Aorta (tissue), 5 donors: ENCODE data around the gene CASR. TPM values are rescaled to one million over a fixed set of nuclear protein-coding genes. Genes with fewer than 3 reads are reported as not detected.
A peak's percentile ranks its signal among the peaks of the same experiment; 100 is the strongest.
"Not testable (repeated sequence)": the region's sequence is repeated elsewhere in the genome, so short reads cannot be mapped to it uniquely, and the experiment has no call there.

Experiments
- ATAC-seq: fragments of 200-7000 bp; cut with Tn5 transposase; one replicate; pipeline ENCODE4 v1.9.1; 2022; ENCODE audit warnings: moderate library complexity; ENCODE audit not compliant: low FRiP score
- DNase-seq, 2 donors: peaks; one replicate each; pipeline ENCODE4 v3.0.0-alpha.2; 2020
- H3K27ac ChIP-seq, 2 donors: one replicate each; pipeline ENCODE4 v1.5.1; 2013; ENCODE audit warnings: low read length in 2 of 2, mild to moderate bottlenecking in 2 of 2, moderate library complexity in 2 of 2, control low read depth in 1 of 2, inconsistent platforms in 1 of 2, low read depth in 1 of 2
- H3K27me3 ChIP-seq, 2 donors: one replicate each; pipeline ENCODE4 v1.6.1; 2013; ENCODE audit warnings: control low read depth in 1 of 2, low read length in 1 of 2, mild to moderate bottlenecking in 1 of 2, moderate library complexity in 1 of 2; ENCODE audit not compliant: insufficient read depth in 2 of 2, control insufficient read depth in 1 of 2
- H3K36me3 ChIP-seq, 2 donors: one replicate each; pipeline ENCODE4 v1.6.1; 2013; ENCODE audit warnings: control low read depth in 1 of 2, low read length in 1 of 2, mild to moderate bottlenecking in 1 of 2; ENCODE audit not compliant: insufficient read depth in 2 of 2, control insufficient read depth in 1 of 2
- H3K4me1 ChIP-seq, 2 donors: one replicate each; pipeline ENCODE4 v1.6.1; 2013; ENCODE audit warnings: low read length in 2 of 2, control low read depth in 1 of 2, mild to moderate bottlenecking in 1 of 2, moderate library complexity in 1 of 2; ENCODE audit not compliant: insufficient read depth in 2 of 2, control insufficient read depth in 1 of 2
- H3K4me3 ChIP-seq, 2 donors: one replicate each; pipeline ENCODE4 v1.5.1; 2013; ENCODE audit warnings: low read length in 2 of 2, control low read depth in 1 of 2, mild to moderate bottlenecking in 1 of 2
- H3K9me3 ChIP-seq: one replicate; pipeline ENCODE4 v1.6.1; 2013; ENCODE audit warnings: mild to moderate bottlenecking, low read length; ENCODE audit not compliant: control insufficient read depth
- WGBS, 2 donors: extraction: QIAGEN DNeasy Blood & Tissue Kit; methylation state at CpG; one replicate each; pipeline ENCODE4 v1.1.7; 2013; 5-methylcytosine and 5-hydroxymethylcytosine counted together
- intact Hi-C, 2 donors: fragments of 100-400 bp; cut with DNase I; formaldehyde crosslinking; loops; one replicate each; pipeline versions ENCODE4 v1.14.2 to v1.15.0; 2022
- long read RNA-seq, 2 donors: library from polyadenylated mRNA; unstranded; transcript quantifications; one replicate each; pipeline ENCODE4 v2.0.0, GENCODE V29; 2020 to 2021
- polyA plus RNA-seq, 2 donors: library from polyadenylated mRNA; stranded (reverse); fragments of 200-250 nt; gene quantifications; one replicate each; pipeline ENCODE4 v1.2.3, GENCODE V29; 2013
- total RNA-seq, 2 donors: library from RNA; stranded (reverse); fragmentation: NEBNext Ultra II Directional; extraction: Animal tissue kit (Norgen Biotek cat#: 25700); gene quantifications; one replicate each; pipeline ENCODE4 v1.2.1, GENCODE V29; 2021
- donor health status: healthy with polysubstance abuse.
- donor health status: Bipolar disorder and iron deficiency.
- donor health status: DM: no; HTN: no; CAD: no.
- donor health status: DM: no; HTN: no; CAD: no.
- donor health status: DM: yes; HTN: yes; CAD: no.

CASR gene, protein sequence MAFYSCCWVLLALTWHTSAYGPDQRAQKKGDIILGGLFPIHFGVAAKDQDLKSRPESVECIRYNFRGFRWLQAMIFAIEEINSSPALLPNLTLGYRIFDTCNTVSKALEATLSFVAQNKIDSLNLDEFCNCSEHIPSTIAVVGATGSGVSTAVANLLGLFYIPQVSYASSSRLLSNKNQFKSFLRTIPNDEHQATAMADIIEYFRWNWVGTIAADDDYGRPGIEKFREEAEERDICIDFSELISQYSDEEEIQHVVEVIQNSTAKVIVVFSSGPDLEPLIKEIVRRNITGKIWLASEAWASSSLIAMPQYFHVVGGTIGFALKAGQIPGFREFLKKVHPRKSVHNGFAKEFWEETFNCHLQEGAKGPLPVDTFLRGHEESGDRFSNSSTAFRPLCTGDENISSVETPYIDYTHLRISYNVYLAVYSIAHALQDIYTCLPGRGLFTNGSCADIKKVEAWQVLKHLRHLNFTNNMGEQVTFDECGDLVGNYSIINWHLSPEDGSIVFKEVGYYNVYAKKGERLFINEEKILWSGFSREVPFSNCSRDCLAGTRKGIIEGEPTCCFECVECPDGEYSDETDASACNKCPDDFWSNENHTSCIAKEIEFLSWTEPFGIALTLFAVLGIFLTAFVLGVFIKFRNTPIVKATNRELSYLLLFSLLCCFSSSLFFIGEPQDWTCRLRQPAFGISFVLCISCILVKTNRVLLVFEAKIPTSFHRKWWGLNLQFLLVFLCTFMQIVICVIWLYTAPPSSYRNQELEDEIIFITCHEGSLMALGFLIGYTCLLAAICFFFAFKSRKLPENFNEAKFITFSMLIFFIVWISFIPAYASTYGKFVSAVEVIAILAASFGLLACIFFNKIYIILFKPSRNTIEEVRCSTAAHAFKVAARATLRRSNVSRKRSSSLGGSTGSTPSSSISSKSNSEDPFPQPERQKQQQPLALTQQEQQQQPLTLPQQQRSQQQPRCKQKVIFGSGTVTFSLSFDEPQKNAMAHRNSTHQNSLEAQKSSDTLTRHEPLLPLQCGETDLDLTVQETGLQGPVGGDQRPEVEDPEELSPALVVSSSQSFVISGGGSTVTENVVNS
- total RNA-seq (not detected), polyA plus RNA-seq (not detected)
- long read RNA-seq, donor 1, result 0 reads
- long read RNA-seq, donor 2, result 0 reads

- ATAC-seq (no peak), DNase-seq (no peak)
- H3K27ac ChIP-seq, result no peak within 1 kb of the TSS
- no peaks in the 10 kb centered on the region for H3K4me1 ChIP-seq
- peaks cover 0 to under 1% of the 10 kb centered on the region in 2 donors for H3K27me3 ChIP-seq
- no peaks in the 10 kb centered on the region for H3K36me3 ChIP-seq
- no peak within 1 kb of the TSS for H3K4me3 ChIP-seq
- no peaks in the 10 kb centered on the region for H3K9me3 ChIP-seq
- 3 to 8% methylated on average over 14 of the region's 14 CpGs for WGBS, 2 donors
- intact Hi-C loops, result no loop called here
Measured at GRCh38 chr3:122183521-122183892, at the start of gene CASR. TSS of gene CASR (plus strand) at chr3:122183668. CDS start at chr3:122254190, 70,522 bp downstream.

DNA sequence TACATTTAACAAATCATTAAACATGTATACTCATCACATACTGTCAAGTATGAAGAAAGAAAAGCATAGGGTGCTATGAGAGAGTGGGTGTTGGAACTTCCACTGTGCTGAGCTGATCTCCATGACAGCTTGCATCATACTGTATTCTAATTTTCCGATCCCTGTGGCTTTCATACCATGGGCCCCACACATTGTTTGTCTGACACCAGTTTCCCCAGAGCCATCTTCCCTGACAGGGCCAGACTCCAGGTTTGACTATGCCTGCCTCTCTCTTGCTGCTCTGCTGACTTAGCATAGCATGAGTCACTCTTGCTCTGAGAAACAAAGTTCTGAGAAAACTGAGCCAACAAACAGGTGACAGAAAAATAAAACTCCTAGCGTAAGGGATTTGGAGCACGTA lies 37.0 kb upstream of the CASR start:
- DNase-seq (no peak), ATAC-seq (no peak)
- Histone ChIP-seq H3K4me3 (no peak overlapping the region), H3K27ac (no peak overlapping the region), H3K4me1 (no peaks in the 10 kb centered on the region), H3K9me3 (no peaks in the 10 kb centered on the region), H3K27me3 (no peaks in the 10 kb centered on the region), H3K36me3 (no peaks in the 10 kb centered on the region)
- intact Hi-C loops, result no loop called here
- 88 to 93% methylated on average over 3 of the region's 3 CpGs for WGBS, 2 donors

GRCh38 chr3:122148941-122149627 lies 34.4 kb upstream of the CASR start:
- Histone ChIP-seq H3K36me3 (no peaks in the 10 kb centered on the region), H3K27me3 (no peaks in the 10 kb centered on the region), H3K4me3 (no peak overlapping the region), H3K4me1 (no peaks in the 10 kb centered on the region), H3K9me3 (peaks cover 6% of the 10 kb centered on the region), H3K27ac (no peak overlapping the region)
- intact Hi-C loops, result no loop called here
- DNase-seq (no peak), ATAC-seq (no peak)
- WGBS, 2 donors, result 38 to 56% methylated on average over 2 of the region's 2 CpGs

DNA sequence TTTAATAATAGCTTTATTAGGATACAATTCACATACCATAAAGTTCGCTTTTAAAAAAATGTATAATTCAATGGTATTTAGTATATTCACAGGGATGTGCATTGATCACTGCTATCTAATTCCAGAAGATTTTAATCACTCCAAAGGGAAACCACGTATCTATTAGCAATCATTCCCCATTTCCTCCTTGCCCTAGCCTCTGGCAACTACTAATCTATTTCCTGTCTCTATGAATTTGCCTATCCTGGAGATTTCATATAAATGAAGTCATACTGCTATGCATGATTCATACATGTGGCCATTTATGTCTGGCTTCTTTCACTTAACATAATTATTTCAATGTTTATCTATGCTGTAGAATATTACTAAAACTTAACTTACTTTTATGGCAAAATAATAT lies 32.0 kb upstream of the CASR start:
- 61% methylated on average over 2 of the region's 2 CpGs for WGBS, 2 donors
- no peak overlapping the region for H3K27ac ChIP-seq
- H3K27me3 ChIP-seq, result no peaks in the 10 kb centered on the region
- no peaks in the 10 kb centered on the region for H3K4me1 ChIP-seq
- H3K9me3 ChIP-seq, result peaks cover 10% of the 10 kb centered on the region
- intact Hi-C loops, result no loop called here
- DNase-seq (no peak), ATAC-seq (no peak)
- no peak overlapping the region for H3K4me3 ChIP-seq
- H3K36me3 ChIP-seq, result no peaks in the 10 kb centered on the region

- H3K9me3 ChIP-seq, H3K4me1 ChIP-seq, intact Hi-C loops, ATAC-seq, H3K27me3 ChIP-seq, H3K4me3 ChIP-seq, H3K27ac ChIP-seq, H3K36me3 ChIP-seq: not testable (repeated sequence)
- peak in 1 of 2 donors; percentile 43 for DNase-seq
- WGBS, 2 donors, result 92 to 100% methylated on average over 2 to 25 of the region's 31 CpGs
Measured at GRCh38 chr3:122164983-122165382, 18.5 kb upstream of the CASR start.

DNA sequence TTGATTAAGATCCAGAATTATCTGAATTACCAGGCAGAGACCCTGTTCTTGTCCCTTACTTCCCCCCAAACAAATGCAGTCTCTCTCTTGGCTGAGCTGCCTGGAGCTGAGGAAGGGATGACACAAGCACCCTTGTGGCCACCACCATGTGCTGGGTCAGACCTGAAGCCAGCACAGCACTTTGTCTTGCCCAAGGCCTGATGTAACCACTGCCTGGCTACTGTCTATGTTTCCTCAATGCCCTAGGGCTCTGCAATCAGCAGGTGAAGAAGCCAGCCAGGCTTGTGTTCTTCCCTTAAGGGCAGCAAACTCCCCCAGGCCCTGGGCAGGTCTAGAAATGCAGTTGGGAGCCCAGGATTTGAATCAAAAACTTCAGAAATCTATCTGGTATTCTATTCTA lies 15.8 kb upstream of the CASR start:
- ATAC-seq (no peak), DNase-seq (no peak)
- no peaks in the 10 kb centered on the region for H3K4me1 ChIP-seq
- no peak overlapping the region for H3K4me3 ChIP-seq
- H3K9me3 ChIP-seq, result peaks cover 5% of the 10 kb centered on the region
- no peaks in the 10 kb centered on the region for H3K27me3 ChIP-seq
- no peaks in the 10 kb centered on the region for H3K36me3 ChIP-seq
- intact Hi-C loops, result no loop called here
- no peak overlapping the region for H3K27ac ChIP-seq

GRCh38 chr3:122168044-122168443 lies 15.4 kb upstream of the CASR start:
- ATAC-seq, result no peak
- 76 to 85% methylated on average over 3 of the region's 3 CpGs for WGBS, 2 donors
- Histone ChIP-seq H3K27me3 (no peaks in the 10 kb centered on the region), H3K4me1 (no peaks in the 10 kb centered on the region), H3K9me3 (peaks cover 5% of the 10 kb centered on the region), H3K36me3 (no peaks in the 10 kb centered on the region), H3K4me3 (no peak overlapping the region), H3K27ac (no peak overlapping the region)
- no peak for DNase-seq
- intact Hi-C loops, result no loop called here

- H3K9me3 ChIP-seq, result peaks cover 5% of the 10 kb centered on the region
- H3K36me3 ChIP-seq, result no peaks in the 10 kb centered on the region
- no peaks in the 10 kb centered on the region for H3K4me1 ChIP-seq
- H3K4me3 ChIP-seq, result no peak overlapping the region
- no peaks in the 10 kb centered on the region for H3K27me3 ChIP-seq
- DNase-seq (no peak), ATAC-seq (no peak)
- 79 to 81% methylated on average over 3 of the region's 3 CpGs for WGBS, 2 donors
- no peak overlapping the region for H3K27ac ChIP-seq
- intact Hi-C loops, result no loop called here
Measured at GRCh38 chr3:122169911-122170310, 13.6 kb upstream of the CASR start.
